ENCODE results near the gene C1RL. TPM values are rescaled to one million over a fixed set of nuclear protein-coding genes. Genes with fewer than 3 reads are reported as not detected.

Gene C1RL
- total and polyA plus RNA-seq, 2 of the 4 experiments (the other 2 are of a cell fraction): 9.1 to 12.3 TPM

DNA sequence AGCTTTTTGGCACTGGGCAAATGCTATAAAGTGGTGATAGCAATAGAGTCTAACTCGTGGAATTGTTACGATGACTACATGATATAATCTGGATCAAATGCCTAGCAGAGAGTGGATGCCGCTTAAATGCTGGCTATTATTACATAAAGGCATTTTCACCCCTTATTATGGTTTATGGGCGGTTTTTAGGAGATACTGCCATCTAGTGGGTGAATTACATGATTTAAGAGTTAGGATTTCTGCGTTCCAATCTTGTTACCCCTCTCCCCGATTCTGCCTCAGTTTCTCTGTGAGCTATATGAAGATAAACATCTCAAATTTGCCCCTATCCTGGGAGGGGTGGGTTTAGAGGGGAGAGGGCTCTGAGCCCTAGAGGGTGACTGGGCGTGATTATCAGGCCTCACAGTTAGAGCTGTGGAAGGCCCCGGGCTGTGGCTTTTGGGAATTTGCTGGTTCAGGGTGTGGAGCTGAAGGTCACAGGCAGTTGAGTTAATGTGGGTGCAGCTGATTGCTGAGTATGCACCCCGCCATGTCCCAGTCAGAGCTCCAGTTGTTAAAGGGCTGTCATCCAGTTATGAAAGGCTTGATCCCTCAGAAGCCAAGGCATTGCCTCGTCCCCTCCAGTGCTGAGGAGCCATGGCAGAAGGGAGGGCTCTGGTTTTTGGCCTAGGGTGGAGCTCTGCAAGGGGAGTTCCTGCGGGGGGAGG lies 35.6 kb upstream of the C1RL start:
- Histone ChIP-seq H3K27me3 (ENCODE audit: control insufficient read depth, insufficient read depth, low read length) (no peaks in the 10 kb centered on the region), H3K27ac (ENCODE audit: insufficient read depth, low read length) (no peak overlapping the region), H3K4me2 (ENCODE audit: low read depth, low read length) (no peak overlapping the region), H3K4ac (ENCODE audit: low read depth, low read length) (no peak overlapping the region), H3K18ac (ENCODE audit: low read depth, low read length) (no peak overlapping the region), H2BK5ac (ENCODE audit: low read depth, low read length, poor library complexity, severe bottlenecking) (no peak overlapping the region), H4K8ac (ENCODE audit: low read depth in 2 of 2, low read length in 2 of 2) (no peak overlapping the region), H3K56ac (ENCODE audit: extremely low read depth, insufficient read depth, low read length) (no peak overlapping the region), H2AK5ac (ENCODE audit: low read depth, low read length) (no peak overlapping the region), H3K36me3 (ENCODE audit: control insufficient read depth, insufficient read depth, low read length) (peaks cover 42% of the 10 kb centered on the region), H3K4me1 (ENCODE audit: control insufficient read depth, insufficient read depth, low read length) (peaks cover 2% of the 10 kb centered on the region; the same call in 1 of the 2 replicates), H3K9ac (ENCODE audit: low read depth, low read length) (no peak overlapping the region), H2BK15ac (ENCODE audit: low read depth, low read length) (no peak overlapping the region), H2AFZ (replicated peaks; ENCODE audit: low read length, poor library complexity) (peak overlapping the region; percentile 56), H2BK120ac (ENCODE audit: low read depth, low read length) (no peak overlapping the region), H3K9me3 (ENCODE audit: control insufficient read depth, insufficient read depth, low read length) (no peaks in the 10 kb centered on the region), H3K79me1 (ENCODE audit: low read depth in 1 of 2, low read length in 2 of 2) (no peaks in the 10 kb centered on the region), H4K20me1 (ENCODE audit: insufficient read depth, low read length) (0 out of 2 replicates have a peak, but pooled peaks cover 3% of the 10 kb centered on the region), H3K4me3 (ENCODE audit: insufficient read depth, low read depth, low read length) (no peak overlapping the region), H4K5ac (ENCODE audit: low read depth, low read length) (no peak overlapping the region), H3K14ac (replicated peaks; ENCODE audit: low read depth, low read length) (no peak overlapping the region), H2BK20ac (ENCODE audit: low read depth, low read length) (no peak overlapping the region), H3K9me1 (ENCODE audit: insufficient read depth, low read length) (no peaks in the 10 kb centered on the region), H3K23ac (ENCODE audit: low read depth, low read length) (no peak overlapping the region), H4K91ac (ENCODE audit: insufficient read depth, low read depth, low read length) (no peak overlapping the region), H2AK9ac (replicated peaks; ENCODE audit: low read depth, low read length, poor library complexity) (no peak overlapping the region)
- WGBS, 2 experiments (ENCODE audit: extremely low coverage in 2 of 2, insufficient read length in 1 of 2): no CpG with 5 or more reads among the region's 11 CpGs
- peak; percentile 40 for DNase-seq
- TF ChIP-seq NFE2L2 (IDR thresholded peaks at IDR 0.05; ENCODE audit: low read depth, low read length): no peak
- TF ChIP-seq SMC3 (IDR thresholded peaks at IDR 0.05; ENCODE audit: low read depth, low read length): peak; percentile 32; the same call in 1 of the 2 replicates
- peak; percentile 48 for TF ChIP-seq RAD21 (IDR thresholded peaks at IDR 0.05; ENCODE audit: low read length)
- TF ChIP-seq RFX5 (IDR thresholded peaks at IDR 0.05; ENCODE audit: low read depth, low read length): no peak
- TF ChIP-seq POLR2A (IDR thresholded peaks at IDR 0.05; ENCODE audit: low read depth, low read length): no peak
- TF ChIP-seq, protein P1, sequence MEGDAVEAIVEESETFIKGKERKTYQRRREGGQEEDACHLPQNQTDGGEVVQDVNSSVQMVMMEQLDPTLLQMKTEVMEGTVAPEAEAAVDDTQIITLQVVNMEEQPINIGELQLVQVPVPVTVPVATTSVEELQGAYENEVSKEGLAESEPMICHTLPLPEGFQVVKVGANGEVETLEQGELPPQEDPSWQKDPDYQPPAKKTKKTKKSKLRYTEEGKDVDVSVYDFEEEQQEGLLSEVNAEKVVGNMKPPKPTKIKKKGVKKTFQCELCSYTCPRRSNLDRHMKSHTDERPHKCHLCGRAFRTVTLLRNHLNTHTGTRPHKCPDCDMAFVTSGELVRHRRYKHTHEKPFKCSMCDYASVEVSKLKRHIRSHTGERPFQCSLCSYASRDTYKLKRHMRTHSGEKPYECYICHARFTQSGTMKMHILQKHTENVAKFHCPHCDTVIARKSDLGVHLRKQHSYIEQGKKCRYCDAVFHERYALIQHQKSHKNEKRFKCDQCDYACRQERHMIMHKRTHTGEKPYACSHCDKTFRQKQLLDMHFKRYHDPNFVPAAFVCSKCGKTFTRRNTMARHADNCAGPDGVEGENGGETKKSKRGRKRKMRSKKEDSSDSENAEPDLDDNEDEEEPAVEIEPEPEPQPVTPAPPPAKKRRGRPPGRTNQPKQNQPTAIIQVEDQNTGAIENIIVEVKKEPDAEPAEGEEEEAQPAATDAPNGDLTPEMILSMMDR (conservative IDR thresholded peaks at IDR 0.05; ENCODE audit: low read depth, low read length): peak; percentile 58
- TF ChIP-seq MXI1 (IDR thresholded peaks at IDR 0.05; ENCODE audit: borderline replicate concordance, low read depth, low read length): no peak
- peak; percentile 57 for ATAC-seq (ENCODE audit: low read depth)
- CTCF ChIA-PET: interaction anchor here (1.0 to 1.6 kb wide), 4 partner anchors 17 to 84 kb away, joined by 3 to 6 read pairs (median 3); partner anchors contain the start of gene C1S
- dilution Hi-C loops (cut with HindIII; ENCODE audit: low sequenced_read_pairs, unreplicated experiment): no loop called here
- POLR2A ChIA-PET (ENCODE audit: unreplicated experiment): no interaction called here
- intact Hi-C loops (cut with micrococcal nuclease): loop anchor here (1.0 kb wide), 2 partner anchors 31 to 84 kb away; partner anchors contain the start of gene C1S
- in situ Hi-C loops (cut with MboI; ENCODE audit: low sequenced_read_pairs): no loop called here
- no TSS peak for BruUV-seq (replicated peaks)

Data from IMR-90 (cell line).